GM19043 (cell line): ENCODE measurements around the gene RNF220.
"Not testable (repeated sequence)": the region's sequence is repeated elsewhere in the genome, so short reads cannot be mapped to it uniquely, and the experiment has no call there.

Source experiments
- ATAC-seq: cut with Tn5 transposase; IDR thresholded peaks from one replicate; pipeline ENCODE4 v1.9.1; 2021; ENCODE audit warnings: low read depth; ENCODE audit not compliant: unreplicated experiment

Gene RNF220

GRCh38 chr1:44485229-44485933, 80.3 kb downstream of the RNF220 start:
- no peak for ATAC-seq

GRCh38 chr1:44485934-44486460, 80.9 kb downstream of the RNF220 start:
- ATAC-seq = no peak

GRCh38 chr1:44489481-44489880, 84.4 kb downstream of the RNF220 start:
- ATAC-seq = no peak

- ATAC-seq = no peak
These were observed 91.6 kb downstream of the RNF220 start for GRCh38 chr1:44496541-44497171.

GRCh38 chr1:44497422-44498170, 92.5 kb downstream of the RNF220 start:
- no peak for ATAC-seq

GRCh38 chr1:44499306-44499705, 94.3 kb downstream of the RNF220 start:
- ATAC-seq = no peak

GRCh38 chr1:44500181-44501046, 95.4 kb downstream of the RNF220 start:
- no peak for ATAC-seq

GRCh38 chr1:44501047-44501890, 96.2 kb downstream of the RNF220 start:
- ATAC-seq = no peak

GRCh38 chr1:44502823-44503222, 97.8 kb downstream of the RNF220 start:
- ATAC-seq = not testable (repeated sequence)

GRCh38 chr1:44503625-44504024, 98.6 kb downstream of the RNF220 start:
- ATAC-seq = no peak

GRCh38 chr1:44505210-44505993, 100.3 kb downstream of the RNF220 start:
- no peak for ATAC-seq

- no peak for ATAC-seq
These were observed 102.7 kb downstream of the RNF220 start for GRCh38 chr1:44507490-44508396.

- no peak for ATAC-seq
These were observed 103.3 kb downstream of the RNF220 start for GRCh38 chr1:44508397-44508745.

- ATAC-seq = no peak
These were observed 106.3 kb downstream of the RNF220 start for GRCh38 chr1:44511363-44511762.

- ATAC-seq = no peak
These were observed 106.7 kb downstream of the RNF220 start for GRCh38 chr1:44511769-44512168.

- ATAC-seq = no peak
These were observed 107.3 kb downstream of the RNF220 start for GRCh38 chr1:44512313-44512885.

GRCh38 chr1:44513111-44513510, 108.1 kb downstream of the RNF220 start:
- no peak for ATAC-seq

- no peak for ATAC-seq
These were observed 109.6 kb downstream of the RNF220 start for GRCh38 chr1:44514673-44515072.
